ENCODE results near the gene NAGK. TPM values are rescaled to one million over a fixed set of nuclear protein-coding genes. Genes with fewer than 3 reads are reported as not detected.
"Not testable (repeated sequence)": the region's sequence is repeated elsewhere in the genome, so short reads cannot be mapped to it uniquely, and the experiment has no call there.

The NAGK gene
- polyA plus RNA-seq, 1 donor (not counting 4 experiments of a cell fraction or from before 2014, with no cell fraction given): 61.5 TPM

DNA sequence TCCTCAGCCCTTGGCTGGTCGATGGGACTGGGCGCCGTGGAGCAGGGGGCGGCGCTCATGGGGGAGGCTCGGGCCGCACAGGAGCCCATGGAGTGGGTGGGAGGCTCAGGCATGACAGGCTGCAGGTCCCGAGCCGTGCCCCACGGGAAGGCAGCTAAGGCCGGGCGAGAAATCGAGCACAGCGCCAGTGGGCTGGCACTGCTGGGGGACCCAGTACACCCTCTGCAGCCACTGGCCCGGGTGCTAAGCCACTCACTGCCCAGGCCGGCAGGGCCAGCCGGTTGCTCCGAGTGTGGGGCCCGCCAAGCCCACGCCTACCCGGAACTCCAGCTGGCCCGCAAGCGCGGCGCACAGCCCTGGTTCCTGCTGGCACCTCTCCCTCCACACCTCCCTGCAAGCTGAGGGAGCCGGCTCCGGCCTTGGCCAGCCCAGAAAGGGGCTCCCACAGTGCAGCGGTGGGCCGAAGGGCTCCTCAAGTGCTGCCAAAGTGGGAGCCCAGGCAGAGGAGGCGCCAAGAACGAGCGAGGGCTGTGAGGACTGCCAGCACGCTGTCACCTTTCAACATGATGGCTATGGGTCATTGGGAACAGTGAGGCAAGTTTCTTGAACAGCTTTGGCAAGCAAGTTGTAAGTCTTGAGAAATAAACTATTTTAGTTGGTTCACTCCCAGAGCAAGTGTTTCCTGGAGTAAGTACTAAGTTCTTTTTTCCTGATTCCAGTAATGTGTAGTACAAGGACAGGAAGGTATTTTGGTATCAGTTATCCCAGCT lies 24.2 kb downstream of the NAGK start:
- H4K20me1 ChIP-seq (ENCODE audit: control insufficient read depth, extremely low read depth, insufficient read depth, low read length); H3K4me3 ChIP-seq (ENCODE audit: control insufficient read depth in 2 of 3, extremely low read depth in 1 of 3, insufficient read depth in 2 of 3, low read depth in 1 of 3, low read length in 3 of 3); H2AFZ ChIP-seq (ENCODE audit: control insufficient read depth, low read length); H3K9me1 ChIP-seq (ENCODE audit: control insufficient read depth, extremely low read depth, insufficient read depth, low read length); H3K27ac ChIP-seq (ENCODE audit: control insufficient read depth, insufficient read depth, low read length); H3K36me3 ChIP-seq (ENCODE audit: control insufficient read depth in 2 of 2, extremely low read depth in 1 of 2, insufficient read depth in 2 of 2, low read length in 2 of 2); H3K79me2 ChIP-seq (ENCODE audit: control insufficient read depth, insufficient read depth, low read length); H3K4me2 ChIP-seq (ENCODE audit: control insufficient read depth, extremely low read depth, insufficient read depth, low read depth, low read length); H3K4me1 ChIP-seq (ENCODE audit: control insufficient read depth, extremely low read depth, insufficient read depth, low read length); H3K9ac ChIP-seq (ENCODE audit: control insufficient read depth, extremely low read depth, insufficient read depth, low read length); H3K27me3 ChIP-seq (ENCODE audit: control insufficient read depth, extremely low read depth, insufficient read depth, low read length); H3K9me3 ChIP-seq (ENCODE audit: control insufficient read depth, low read depth, low read length); dilution Hi-C loops (cut with MboI; ENCODE audit: extremely low pct_ligation_motif_present, low sequenced_read_pairs); DNase-seq (ENCODE audit: low read depth, low spot score); FAIRE-seq: not testable (repeated sequence)

DNA sequence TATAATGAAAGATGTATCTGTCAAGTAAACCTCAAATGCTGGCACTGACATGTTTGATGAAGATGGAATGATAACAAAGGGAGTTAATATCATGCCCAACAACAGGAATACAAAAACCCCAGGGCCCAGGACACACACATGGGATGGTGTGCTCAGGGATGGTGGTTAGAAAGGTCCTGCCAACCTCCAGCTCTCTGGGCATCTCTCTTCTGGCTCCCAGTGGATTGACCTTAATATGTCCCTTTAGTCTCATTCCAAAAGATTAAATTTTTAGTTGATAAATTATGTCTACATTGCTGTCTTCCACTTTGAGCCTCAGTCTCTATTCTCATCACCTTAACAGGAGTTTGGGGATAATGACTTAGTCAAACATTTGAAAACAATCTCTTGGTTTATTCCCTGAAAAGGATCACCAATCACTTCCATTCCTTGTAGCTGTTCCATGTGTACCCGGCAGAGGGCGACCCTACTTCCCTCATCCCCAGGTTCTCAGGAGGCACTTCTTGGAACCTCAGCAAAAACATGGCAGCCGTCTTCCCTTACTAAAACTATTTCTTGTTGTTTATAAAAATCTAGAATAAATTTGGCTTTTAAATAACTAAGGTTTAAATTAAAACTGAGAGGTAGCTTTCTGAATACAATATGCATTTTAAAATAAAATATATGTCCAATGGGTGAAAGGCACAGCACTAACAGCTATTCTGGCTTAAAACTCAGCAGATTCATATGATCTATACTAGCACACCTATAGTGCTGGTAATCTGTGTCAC lies 31.9 kb downstream of the NAGK start:
- Histone ChIP-seq H3K36me3 (ENCODE audit: control insufficient read depth in 2 of 2, extremely low read depth in 1 of 2, insufficient read depth in 2 of 2, low read length in 2 of 2) (no peaks in the 10 kb centered on the region), H3K4me3 (ENCODE audit: control insufficient read depth in 2 of 3, extremely low read depth in 1 of 3, insufficient read depth in 2 of 3, low read depth in 1 of 3, low read length in 3 of 3) (no peak overlapping the region), H3K9me1 (ENCODE audit: control insufficient read depth, extremely low read depth, insufficient read depth, low read length) (no peaks in the 10 kb centered on the region), H3K27ac (ENCODE audit: control insufficient read depth, insufficient read depth, low read length) (no peak overlapping the region), H3K4me1 (ENCODE audit: control insufficient read depth, extremely low read depth, insufficient read depth, low read length) (peaks cover 25% of the 10 kb centered on the region), H2AFZ (ENCODE audit: control insufficient read depth, low read length) (peak overlapping the region; percentile 66), H3K79me2 (ENCODE audit: control insufficient read depth, insufficient read depth, low read length) (no peaks in the 10 kb centered on the region), H4K20me1 (ENCODE audit: control insufficient read depth, extremely low read depth, insufficient read depth, low read length) (no peaks in the 10 kb centered on the region), H3K27me3 (ENCODE audit: control insufficient read depth, extremely low read depth, insufficient read depth, low read length) (no peaks in the 10 kb centered on the region), H3K4me2 (ENCODE audit: control insufficient read depth, extremely low read depth, insufficient read depth, low read depth, low read length) (no peak overlapping the region), H3K9me3 (ENCODE audit: control insufficient read depth, low read depth, low read length) (peaks cover 1% of the 10 kb centered on the region), H3K9ac (ENCODE audit: control insufficient read depth, extremely low read depth, insufficient read depth, low read length) (no peak overlapping the region)
- FAIRE-seq (peak; percentile 46), DNase-seq (ENCODE audit: low read depth, low spot score) (peak; percentile 17)
- TF ChIP-seq, protein P1, sequence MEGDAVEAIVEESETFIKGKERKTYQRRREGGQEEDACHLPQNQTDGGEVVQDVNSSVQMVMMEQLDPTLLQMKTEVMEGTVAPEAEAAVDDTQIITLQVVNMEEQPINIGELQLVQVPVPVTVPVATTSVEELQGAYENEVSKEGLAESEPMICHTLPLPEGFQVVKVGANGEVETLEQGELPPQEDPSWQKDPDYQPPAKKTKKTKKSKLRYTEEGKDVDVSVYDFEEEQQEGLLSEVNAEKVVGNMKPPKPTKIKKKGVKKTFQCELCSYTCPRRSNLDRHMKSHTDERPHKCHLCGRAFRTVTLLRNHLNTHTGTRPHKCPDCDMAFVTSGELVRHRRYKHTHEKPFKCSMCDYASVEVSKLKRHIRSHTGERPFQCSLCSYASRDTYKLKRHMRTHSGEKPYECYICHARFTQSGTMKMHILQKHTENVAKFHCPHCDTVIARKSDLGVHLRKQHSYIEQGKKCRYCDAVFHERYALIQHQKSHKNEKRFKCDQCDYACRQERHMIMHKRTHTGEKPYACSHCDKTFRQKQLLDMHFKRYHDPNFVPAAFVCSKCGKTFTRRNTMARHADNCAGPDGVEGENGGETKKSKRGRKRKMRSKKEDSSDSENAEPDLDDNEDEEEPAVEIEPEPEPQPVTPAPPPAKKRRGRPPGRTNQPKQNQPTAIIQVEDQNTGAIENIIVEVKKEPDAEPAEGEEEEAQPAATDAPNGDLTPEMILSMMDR (optimal IDR thresholded peaks at IDR 0.05 in 1 of 3, IDR thresholded peaks at IDR 0.05 in 1 of 3, conservative IDR thresholded peaks at IDR 0.05 in 1 of 3; ENCODE audit: extremely low read depth in 1 of 3, insufficient read depth in 2 of 3, low read length in 3 of 3): peak; percentile 81 to 86 (median 84)
- TF ChIP-seq EZH2 (IDR thresholded peaks at IDR 0.05; ENCODE audit: low read length): no peak
- dilution Hi-C loops (cut with MboI; ENCODE audit: extremely low pct_ligation_motif_present, low sequenced_read_pairs): no loop called here

Data from keratinocyte (primary cell).